GM12875 (cell line): ENCODE data around the gene SEMA4C.
"Not testable (repeated sequence)": the region's sequence is repeated elsewhere in the genome, so short reads cannot be mapped to it uniquely, and the experiment has no call there.

Experiments
- H3K4me3 ChIP-seq: one replicate; pipeline ENCODE4 v1.5.1; 2011; ENCODE audit warnings: low read depth, low read length, control low read depth
- CTCF ChIP-seq: IDR thresholded peaks from 2 replicates; pipeline ENCODE4 v1.5.1; 2011; ENCODE audit warnings: low read depth, mild to moderate bottlenecking, control low read depth, inconsistent platforms, low read length, moderate library complexity, borderline replicate concordance; ENCODE audit not compliant: insufficient read depth

SEMA4C gene

GRCh38 chr2:96890726-96891385 is 21.0 kb upstream of the SEMA4C start:
- H3K4me3 ChIP-seq = no peak overlapping the region
- TF ChIP-seq CTCF = no peak

- H3K4me3 ChIP-seq = no peak overlapping the region
- TF ChIP-seq CTCF = no peak
Measured at GRCh38 chr2:96890252-96890651, 20.4 kb upstream of the SEMA4C start.

GRCh38 chr2:96889502-96889901 is 19.6 kb upstream of the SEMA4C start:
- H3K4me3 ChIP-seq = not testable (repeated sequence)

- no peak overlapping the region for H3K4me3 ChIP-seq
- TF ChIP-seq CTCF = no peak
Measured at GRCh38 chr2:96888072-96889011, 18.5 kb upstream of the SEMA4C start.

- no peak for TF ChIP-seq CTCF
- no peak overlapping the region for H3K4me3 ChIP-seq
Measured at GRCh38 chr2:96887493-96888012, 17.7 kb upstream of the SEMA4C start.

- no peak for TF ChIP-seq CTCF
- H3K4me3 ChIP-seq = no peak overlapping the region
Measured at GRCh38 chr2:96885432-96886347, 15.8 kb upstream of the SEMA4C start.
